SK-N-SH treated with all-trans-retinoic acid at 6 μM for 48 hours (cell line): ENCODE results near the gene POLR2H.

Source experiments
- TCF4 ChIP-seq: fragments of 250-450 bp; sonication (Bioruptor Pico); IDR thresholded peaks from 2 replicates; pipeline ENCODE4 v1.8.0; 2021; ENCODE audit warnings: mild to moderate bottlenecking, moderate library complexity, borderline replicate concordance
- ZNF565 ChIP-seq: fragments of 450-650 bp; formaldehyde crosslinking; conservative IDR thresholded peaks from 2 replicates; pipeline ENCODE4 v1.5.0; 2020; ENCODE audit warnings: low read depth, mild to moderate bottlenecking, moderate library complexity
- TF ChIP-seq, protein P1 (sequence below): fragments of 250-450 bp; sonication (Bioruptor Pico); IDR thresholded peaks from 2 replicates; pipeline ENCODE4 v1.8.0; 2020; ENCODE audit warnings: mild to moderate bottlenecking, moderate library complexity, borderline replicate concordance

DNA sequence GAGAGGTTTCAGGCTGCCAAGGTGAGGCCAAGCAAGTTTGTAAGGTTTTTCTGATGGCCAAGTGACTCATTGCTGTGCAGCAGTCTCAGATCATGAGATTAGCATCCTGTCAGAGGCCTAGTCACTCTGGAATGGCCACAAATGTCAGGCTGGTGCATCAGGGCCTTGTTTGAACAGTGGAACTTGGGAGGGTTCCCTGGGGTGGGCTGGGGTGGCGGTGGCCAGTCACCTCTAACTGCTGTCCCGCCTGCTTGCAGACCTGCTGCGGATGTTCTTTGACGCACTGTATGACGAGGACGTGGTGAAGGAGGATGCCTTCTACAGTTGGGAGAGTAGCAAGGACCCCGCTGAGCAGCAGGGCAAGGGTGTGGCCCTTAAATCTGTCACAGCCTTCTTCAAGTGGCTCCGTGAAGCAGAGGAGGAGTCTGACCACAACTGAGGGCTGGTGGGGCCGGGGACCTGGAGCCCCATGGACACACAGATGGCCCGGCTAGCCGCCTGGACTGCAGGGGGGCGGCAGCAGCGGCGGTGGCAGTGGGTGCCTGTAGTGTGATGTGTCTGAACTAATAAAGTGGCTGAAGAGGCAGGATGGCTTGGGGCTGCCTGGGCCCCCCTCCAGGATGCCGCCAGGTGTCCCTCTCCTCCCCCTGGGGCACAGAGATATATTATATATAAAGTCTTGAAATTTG is 26.9 kb upstream of the POLR2H start:
- TF ChIP-seq, protein P1, sequence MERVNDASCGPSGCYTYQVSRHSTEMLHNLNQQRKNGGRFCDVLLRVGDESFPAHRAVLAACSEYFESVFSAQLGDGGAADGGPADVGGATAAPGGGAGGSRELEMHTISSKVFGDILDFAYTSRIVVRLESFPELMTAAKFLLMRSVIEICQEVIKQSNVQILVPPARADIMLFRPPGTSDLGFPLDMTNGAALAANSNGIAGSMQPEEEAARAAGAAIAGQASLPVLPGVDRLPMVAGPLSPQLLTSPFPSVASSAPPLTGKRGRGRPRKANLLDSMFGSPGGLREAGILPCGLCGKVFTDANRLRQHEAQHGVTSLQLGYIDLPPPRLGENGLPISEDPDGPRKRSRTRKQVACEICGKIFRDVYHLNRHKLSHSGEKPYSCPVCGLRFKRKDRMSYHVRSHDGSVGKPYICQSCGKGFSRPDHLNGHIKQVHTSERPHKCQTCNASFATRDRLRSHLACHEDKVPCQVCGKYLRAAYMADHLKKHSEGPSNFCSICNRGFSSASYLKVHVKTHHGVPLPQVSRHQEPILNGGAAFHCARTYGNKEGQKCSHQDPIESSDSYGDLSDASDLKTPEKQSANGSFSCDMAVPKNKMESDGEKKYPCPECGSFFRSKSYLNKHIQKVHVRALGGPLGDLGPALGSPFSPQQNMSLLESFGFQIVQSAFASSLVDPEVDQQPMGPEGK = no peak
- no peak for TF ChIP-seq ZNF565 (CRISPR knock-in tag)
- TF ChIP-seq TCF4 = no peak
